NCI-H1694 treated with DMSO at 0.1 percent for 48 hours (cell line): ENCODE measurements around the gene TBX4.

Experiments
- DNase-seq: peaks from one replicate; lab custom pipeline; 2025; lab: John Stamatoyannopoulos, UW

TBX4 gene

GRCh38 chr17:61454381-61455323 is 2.4 kb downstream of the TBX4 start:
- no peak for DNase-seq

GRCh38 chr17:61455324-61456060 is 3.3 kb downstream of the TBX4 start:
- no peak for DNase-seq

- no peak for DNase-seq
Observed at GRCh38 chr17:61456061-61456681, 3.9 kb downstream of the TBX4 start.

- DNase-seq: no peak
Observed at GRCh38 chr17:61456688-61457225, 4.5 kb downstream of the TBX4 start.

- DNase-seq: no peak
Observed at GRCh38 chr17:61457226-61457983, 5.2 kb downstream of the TBX4 start.

- no peak for DNase-seq
Observed at GRCh38 chr17:61458000-61458399, 5.8 kb downstream of the TBX4 start.

GRCh38 chr17:61458421-61459141 is 6.4 kb downstream of the TBX4 start:
- DNase-seq: no peak

GRCh38 chr17:61459142-61459809 is 7.1 kb downstream of the TBX4 start:
- no peak for DNase-seq

- DNase-seq: no peak
Observed at GRCh38 chr17:61459939-61460718, 7.9 kb downstream of the TBX4 start.

GRCh38 chr17:61460796-61461585 is 8.8 kb downstream of the TBX4 start:
- no peak for DNase-seq

GRCh38 chr17:61461586-61461966 is 9.4 kb downstream of the TBX4 start:
- no peak for DNase-seq

GRCh38 chr17:61461967-61462718 is 9.9 kb downstream of the TBX4 start:
- no peak for DNase-seq

GRCh38 chr17:61462719-61463315 is 10.6 kb downstream of the TBX4 start:
- no peak for DNase-seq

- DNase-seq: no peak
Observed at GRCh38 chr17:61463316-61464129, 11.3 kb downstream of the TBX4 start.

GRCh38 chr17:61464130-61464842 is 12.1 kb downstream of the TBX4 start:
- DNase-seq: no peak

GRCh38 chr17:61464843-61465180 is 12.6 kb downstream of the TBX4 start:
- no peak for DNase-seq
